Upper lobe of left lung (tissue), 6 donors: ENCODE data around the gene RAP2A. TPM values are rescaled to one million over a fixed set of nuclear protein-coding genes. Genes with fewer than 3 reads are reported as not detected.

Experiments used
- ATAC-seq, 2 donors: fragments of 200-7000 bp; cut with Tn5 transposase; one replicate each; pipeline ENCODE4 v1.9.1; 2022; ENCODE audit warnings: mild to moderate bottlenecking in 2 of 2, moderate library complexity in 2 of 2; ENCODE audit not compliant: low FRiP score in 2 of 2
- DNase-seq, 2 donors: peaks; one replicate each; pipeline ENCODE4 v3.0.0-alpha.2; 2019 to 2020
- H3K27ac ChIP-seq, 4 donors: fragments of 200-600 bp; sonication (generic); one replicate each; pipeline ENCODE4 v1.5.1; 2016 to 2019
- H3K27me3 ChIP-seq, 4 donors: fragments of 200-600 bp; sonication (generic); one replicate each; pipeline ENCODE4 v1.5.1; 2017 to 2019
- H3K36me3 ChIP-seq, 4 donors: fragments of 200-600 bp; sonication (generic); one replicate each; pipeline ENCODE4 v1.5.1; 2016 to 2019
- H3K4me1 ChIP-seq, 4 donors: fragments of 200-600 bp; sonication (generic); one replicate each; pipeline ENCODE4 v1.5.1; 2018 to 2019
- H3K4me3 ChIP-seq, 4 donors: fragments of 200-600 bp; sonication (generic); one replicate each; pipeline ENCODE4 v1.5.1; 2017 to 2019; ENCODE audit warnings: mild to moderate bottlenecking in 2 of 4, moderate library complexity in 1 of 4
- H3K9me3 ChIP-seq, 4 donors: fragments of 200-600 bp; sonication (generic); one replicate each; pipeline ENCODE4 v1.5.1; 2018 to 2019
- EP300 ChIP-seq, 4 donors: sonication (generic); formaldehyde crosslinking; IDR thresholded peaks; one replicate each; pipeline ENCODE4 v1.5.1; 2017; ENCODE audit warnings: antibody characterized with exemption in 4 of 4, control low read depth in 2 of 4
- POLR2A ChIP-seq, 4 donors: fragments of 450-650 bp; IDR thresholded peaks; one replicate each; pipeline ENCODE4 v1.5.1; 2016 to 2017; ENCODE audit warnings: antibody characterized with exemption in 4 of 4, mild to moderate bottlenecking in 2 of 4
- POLR2AphosphoS5 ChIP-seq, 2 donors: sonication (generic); formaldehyde crosslinking; IDR thresholded peaks; one replicate each; pipeline ENCODE4 v1.5.1; 2017; ENCODE audit warnings: antibody characterized with exemption in 2 of 2
- WGBS, 2 donors: methylation state at CpG; one replicate each; pipeline ENCODE4 v1.1.5; 2017 to 2018; 5-methylcytosine and 5-hydroxymethylcytosine counted together
- total RNA-seq, 6 donors: library from RNA; depleted of rRNA in 4 of 6; stranded (reverse); fragments of >200 nt in 4 of 6; gene quantifications; one replicate each; pipeline versions ENCODE4 v1.1.0 to v1.2.1, GENCODE V29; 2016 to 2021
- TF ChIP-seq, protein P1 (sequence below), 6 experiments: fragments of 450-650 bp in 4 of 6; fragments of 200-600 bp in 2 of 6; sonication (generic) in 2 of 6; IDR thresholded peaks; one replicate each; pipeline ENCODE4 v1.5.1; 2016 to 2019; ENCODE audit warnings: antibody characterized with exemption in 6 of 6
- donor health status: DM: no; HTN: no; CAD: no; lungs with moderate emphysema.
- donor health status: DM: no; HTN: yes; CAD: no; lungs with severe emphysema.

The RAP2A gene
- total RNA-seq, 6 donors from 2014 or later = 17.8 to 55.4 (median 31.5) TPM

- ATAC-seq = no peak
Observed at GRCh38 chr13:97413694-97414093, 20.3 kb upstream of the RAP2A start.

GRCh38 chr13:97414392-97414791, 19.6 kb upstream of the RAP2A start:
- WGBS, 2 donors = 74 to 76% methylated on average over 4 of the region's 4 CpGs
- no peaks in the 10 kb centered on the region for H3K36me3 ChIP-seq
- TF ChIP-seq POLR2A (IDR thresholded peaks at IDR 0.05) (no peak), POLR2AphosphoS5 (IDR thresholded peaks at IDR 0.05) (no peak), EP300 (IDR thresholded peaks at IDR 0.05) (no peak)
- TF ChIP-seq, protein P1, sequence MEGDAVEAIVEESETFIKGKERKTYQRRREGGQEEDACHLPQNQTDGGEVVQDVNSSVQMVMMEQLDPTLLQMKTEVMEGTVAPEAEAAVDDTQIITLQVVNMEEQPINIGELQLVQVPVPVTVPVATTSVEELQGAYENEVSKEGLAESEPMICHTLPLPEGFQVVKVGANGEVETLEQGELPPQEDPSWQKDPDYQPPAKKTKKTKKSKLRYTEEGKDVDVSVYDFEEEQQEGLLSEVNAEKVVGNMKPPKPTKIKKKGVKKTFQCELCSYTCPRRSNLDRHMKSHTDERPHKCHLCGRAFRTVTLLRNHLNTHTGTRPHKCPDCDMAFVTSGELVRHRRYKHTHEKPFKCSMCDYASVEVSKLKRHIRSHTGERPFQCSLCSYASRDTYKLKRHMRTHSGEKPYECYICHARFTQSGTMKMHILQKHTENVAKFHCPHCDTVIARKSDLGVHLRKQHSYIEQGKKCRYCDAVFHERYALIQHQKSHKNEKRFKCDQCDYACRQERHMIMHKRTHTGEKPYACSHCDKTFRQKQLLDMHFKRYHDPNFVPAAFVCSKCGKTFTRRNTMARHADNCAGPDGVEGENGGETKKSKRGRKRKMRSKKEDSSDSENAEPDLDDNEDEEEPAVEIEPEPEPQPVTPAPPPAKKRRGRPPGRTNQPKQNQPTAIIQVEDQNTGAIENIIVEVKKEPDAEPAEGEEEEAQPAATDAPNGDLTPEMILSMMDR (IDR thresholded peaks at IDR 0.05) = no peak
- no peaks in the 10 kb centered on the region for H3K9me3 ChIP-seq
- no peak for DNase-seq
- H3K4me3 ChIP-seq = no peak overlapping the region
- no peak for ATAC-seq
- no peaks in the 10 kb centered on the region for H3K4me1 ChIP-seq
- no peak overlapping the region for H3K27ac ChIP-seq
- H3K27me3 ChIP-seq = no peaks in the 10 kb centered on the region

More at GRCh38 chr13:97413694-97414093, 20.3 kb upstream of the RAP2A start:
- DNase-seq = no peak
- WGBS, 2 donors = 16 to 20% methylated on average over 1 of the region's 1 CpG
- H3K4me1 ChIP-seq = no peaks in the 10 kb centered on the region
- H3K27me3 ChIP-seq = no peaks in the 10 kb centered on the region
- no peak for TF ChIP-seq POLR2A (IDR thresholded peaks at IDR 0.05)
- no peak for TF ChIP-seq EP300 (IDR thresholded peaks at IDR 0.05)
- no peak for TF ChIP-seq POLR2AphosphoS5 (IDR thresholded peaks at IDR 0.05)
- TF ChIP-seq, protein P1 (IDR thresholded peaks at IDR 0.05) = no peak
- no peaks in the 10 kb centered on the region for H3K36me3 ChIP-seq
- no peak overlapping the region for H3K27ac ChIP-seq
- no peaks in the 10 kb centered on the region for H3K9me3 ChIP-seq
- no peak overlapping the region for H3K4me3 ChIP-seq

GRCh38 chr13:97417698-97418097, 16.3 kb upstream of the RAP2A start:
- DNase-seq = no peak
- ATAC-seq = no peak
- no peak overlapping the region for H3K27ac ChIP-seq
- WGBS, 2 donors = 60 to 64% methylated on average over 5 of the region's 5 CpGs
- no peak overlapping the region for H3K4me3 ChIP-seq
- no peaks in the 10 kb centered on the region for H3K36me3 ChIP-seq
- no peaks in the 10 kb centered on the region for H3K4me1 ChIP-seq
- no peaks in the 10 kb centered on the region for H3K27me3 ChIP-seq
- TF ChIP-seq POLR2A (IDR thresholded peaks at IDR 0.05) = no peak
- TF ChIP-seq, protein P1 (IDR thresholded peaks at IDR 0.05) = no peak
- TF ChIP-seq EP300 (IDR thresholded peaks at IDR 0.05) = no peak
- no peak for TF ChIP-seq POLR2AphosphoS5 (IDR thresholded peaks at IDR 0.05)
- H3K9me3 ChIP-seq = no peaks in the 10 kb centered on the region

GRCh38 chr13:97422118-97423054, 11.6 kb upstream of the RAP2A start:
- DNase-seq = no peak
- Histone ChIP-seq H3K36me3 (no peaks in the 10 kb centered on the region), H3K4me1 (no peaks in the 10 kb centered on the region), H3K27ac (no peak overlapping the region), H3K4me3 (no peak overlapping the region), H3K9me3 (no peaks in the 10 kb centered on the region), H3K27me3 (no peaks in the 10 kb centered on the region)
- no peak for ATAC-seq
- WGBS, 2 donors = 84 to 85% methylated on average over 8 of the region's 8 CpGs
- TF ChIP-seq EP300 (IDR thresholded peaks at IDR 0.05) = no peak
- TF ChIP-seq, protein P1 (IDR thresholded peaks at IDR 0.05) = no peak
